Prostate gland (tissue), 2 donors: ENCODE results near the gene YBX2.

Experiments used
- POLR2A ChIP-seq: fragments of 450-650 bp; IDR thresholded peaks from one replicate; pipeline ENCODE4 v1.6.1; 2016; ENCODE audit warnings: antibody characterized with exemption, mild to moderate bottlenecking
- POLR2AphosphoS5 ChIP-seq: sonication (generic); formaldehyde crosslinking; IDR thresholded peaks from one replicate; pipeline ENCODE4 v1.6.1; 2017; ENCODE audit warnings: antibody characterized with exemption
- TF ChIP-seq, protein P1 (sequence below), 4 experiments: fragments of 200-600 bp in 2 of 4; fragments of 450-650 bp in 2 of 4; sonication (generic) in 2 of 4; IDR thresholded peaks; 1 replicate in 3 of 4; 2 replicates in 1 of 4; pipeline ENCODE4 v1.5.1; 2016 to 2019; ENCODE audit warnings: antibody characterized with exemption in 4 of 4, mild to moderate bottlenecking in 2 of 4, moderate library complexity in 2 of 4

DNA sequence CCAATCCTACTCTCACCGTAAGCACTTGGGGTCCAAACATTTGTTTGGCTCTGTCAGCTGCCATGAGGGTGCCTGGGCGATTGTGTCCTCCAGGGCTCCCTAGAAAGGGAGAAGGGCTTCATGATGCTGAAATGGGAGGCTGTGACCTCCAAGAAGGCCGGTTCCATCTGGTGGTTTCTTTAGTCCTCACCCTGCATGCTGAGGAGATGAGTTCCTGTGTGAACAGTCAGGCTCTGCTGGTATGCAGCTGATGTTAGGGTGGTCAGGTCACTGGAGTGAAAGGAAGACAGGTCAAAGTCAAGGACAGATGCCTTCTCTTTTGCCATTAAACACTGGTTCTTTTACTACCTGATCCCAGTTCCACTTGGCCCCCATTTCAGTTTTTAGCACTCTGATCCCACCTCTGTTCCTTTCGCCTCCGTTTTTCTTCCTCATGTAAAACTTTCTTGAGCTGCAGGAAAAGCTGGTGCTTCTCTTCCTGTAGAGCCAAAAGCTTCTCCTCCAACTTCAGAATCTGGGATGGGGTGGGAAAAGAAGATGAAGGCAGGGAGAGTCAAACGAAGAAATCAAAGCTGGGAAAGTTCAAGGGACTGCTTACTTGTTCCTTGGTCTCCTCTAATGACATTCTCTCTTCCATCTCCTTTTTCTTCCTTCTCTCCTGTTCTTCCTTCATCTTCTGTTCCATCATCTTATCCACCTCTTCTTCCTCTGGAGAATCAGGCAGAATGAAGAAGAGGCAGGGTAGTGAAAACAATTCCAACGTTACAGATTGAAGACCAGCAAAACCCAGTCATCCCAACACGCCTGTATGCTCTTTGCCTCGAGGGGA is 19.7 kb upstream of the YBX2 start:
- no peak for TF ChIP-seq POLR2A
- TF ChIP-seq, protein P1, sequence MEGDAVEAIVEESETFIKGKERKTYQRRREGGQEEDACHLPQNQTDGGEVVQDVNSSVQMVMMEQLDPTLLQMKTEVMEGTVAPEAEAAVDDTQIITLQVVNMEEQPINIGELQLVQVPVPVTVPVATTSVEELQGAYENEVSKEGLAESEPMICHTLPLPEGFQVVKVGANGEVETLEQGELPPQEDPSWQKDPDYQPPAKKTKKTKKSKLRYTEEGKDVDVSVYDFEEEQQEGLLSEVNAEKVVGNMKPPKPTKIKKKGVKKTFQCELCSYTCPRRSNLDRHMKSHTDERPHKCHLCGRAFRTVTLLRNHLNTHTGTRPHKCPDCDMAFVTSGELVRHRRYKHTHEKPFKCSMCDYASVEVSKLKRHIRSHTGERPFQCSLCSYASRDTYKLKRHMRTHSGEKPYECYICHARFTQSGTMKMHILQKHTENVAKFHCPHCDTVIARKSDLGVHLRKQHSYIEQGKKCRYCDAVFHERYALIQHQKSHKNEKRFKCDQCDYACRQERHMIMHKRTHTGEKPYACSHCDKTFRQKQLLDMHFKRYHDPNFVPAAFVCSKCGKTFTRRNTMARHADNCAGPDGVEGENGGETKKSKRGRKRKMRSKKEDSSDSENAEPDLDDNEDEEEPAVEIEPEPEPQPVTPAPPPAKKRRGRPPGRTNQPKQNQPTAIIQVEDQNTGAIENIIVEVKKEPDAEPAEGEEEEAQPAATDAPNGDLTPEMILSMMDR (IDR thresholded peaks at IDR 0.05): no peak
- no peak for TF ChIP-seq POLR2AphosphoS5
